Right atrium auricular region (tissue), 2 donors: Measurements from ENCODE around the gene MVB12A. TPM values are rescaled to one million over a fixed set of nuclear protein-coding genes. Genes with fewer than 3 reads are reported as not detected.

Experiments used
- DNase-seq: peaks from one replicate; pipeline ENCODE4 v3.0.0-alpha.2; 2019; ENCODE audit warnings: low spot score
- H3K27ac ChIP-seq, 2 donors: fragments of 200-600 bp; sonication (generic); 1 replicate in 1 of 2; 2 replicates in 1 of 2; pipeline ENCODE4 v1.5.1; 2016 to 2019
- H3K27me3 ChIP-seq, 2 donors: fragments of 200-600 bp; sonication (generic); one replicate each; pipeline versions ENCODE4 v1.5.1 to v1.6.0; 2017 to 2019
- H3K36me3 ChIP-seq: fragments of 200-600 bp; sonication (generic); one replicate; pipeline ENCODE4 v1.5.1; 2016
- H3K4me1 ChIP-seq, 2 donors: fragments of 200-600 bp; sonication (generic); one replicate each; pipeline versions ENCODE4 v1.5.1 to v1.6.0; 2017 to 2019
- H3K4me3 ChIP-seq, 2 donors: fragments of 200-600 bp; sonication (generic); 1 replicate in 1 of 2; 2 replicates in 1 of 2; pipeline ENCODE4 v1.5.1; 2017 to 2019; ENCODE audit warnings: mild to moderate bottlenecking in 1 of 2, moderate library complexity in 1 of 2
- H3K9me3 ChIP-seq, 2 donors: fragments of 200-600 bp; sonication (generic); one replicate each; pipeline ENCODE4 v1.5.1; 2019
- total RNA-seq, 2 donors: library from RNA; depleted of rRNA; stranded (reverse); fragments of >200 nt; gene quantifications; one replicate each; pipeline ENCODE4 v1.1.0, GENCODE V29; 2016
- TF ChIP-seq, protein P1 (sequence below), 2 donors: fragments of 200-600 bp; sonication (generic); IDR thresholded peaks; one replicate each; pipeline ENCODE4 v1.5.1; 2019; ENCODE audit warnings: antibody characterized with exemption in 2 of 2

The MVB12A gene
- total RNA-seq, 2 donors from 2014 or later, result 24.8 to 39.0 TPM

DNA sequence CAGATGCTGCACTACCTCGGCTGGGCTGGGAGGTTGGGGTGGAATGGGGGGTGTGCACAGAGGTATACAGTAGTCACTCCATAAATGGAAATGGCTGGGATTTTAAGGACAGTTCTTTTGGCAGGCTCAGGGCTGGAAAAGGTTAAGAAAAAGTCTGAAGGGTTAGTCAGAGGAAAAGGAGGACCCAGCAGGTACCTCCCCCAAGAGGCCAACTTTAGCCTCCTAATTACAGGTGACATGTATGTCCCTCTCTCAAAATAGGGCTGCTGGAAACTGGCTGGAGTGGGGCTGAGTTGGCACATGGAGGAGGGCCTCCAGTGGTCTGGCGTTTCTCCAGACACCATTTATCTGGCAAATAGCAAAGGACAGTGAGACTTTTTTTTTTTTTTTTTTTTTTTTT, 26.8 kb upstream of the MVB12A start:
- Histone ChIP-seq H3K4me3 (no peak overlapping the region), H3K36me3 (no peaks in the 10 kb centered on the region), H3K27ac (no peak overlapping the region), H3K4me1 (peaks cover 0 to 29% of the 10 kb centered on the region in 2 donors), H3K27me3 (no peaks in the 10 kb centered on the region), H3K9me3 (peaks cover 0 to 8% of the 10 kb centered on the region in 2 donors)
- TF ChIP-seq, protein P1, sequence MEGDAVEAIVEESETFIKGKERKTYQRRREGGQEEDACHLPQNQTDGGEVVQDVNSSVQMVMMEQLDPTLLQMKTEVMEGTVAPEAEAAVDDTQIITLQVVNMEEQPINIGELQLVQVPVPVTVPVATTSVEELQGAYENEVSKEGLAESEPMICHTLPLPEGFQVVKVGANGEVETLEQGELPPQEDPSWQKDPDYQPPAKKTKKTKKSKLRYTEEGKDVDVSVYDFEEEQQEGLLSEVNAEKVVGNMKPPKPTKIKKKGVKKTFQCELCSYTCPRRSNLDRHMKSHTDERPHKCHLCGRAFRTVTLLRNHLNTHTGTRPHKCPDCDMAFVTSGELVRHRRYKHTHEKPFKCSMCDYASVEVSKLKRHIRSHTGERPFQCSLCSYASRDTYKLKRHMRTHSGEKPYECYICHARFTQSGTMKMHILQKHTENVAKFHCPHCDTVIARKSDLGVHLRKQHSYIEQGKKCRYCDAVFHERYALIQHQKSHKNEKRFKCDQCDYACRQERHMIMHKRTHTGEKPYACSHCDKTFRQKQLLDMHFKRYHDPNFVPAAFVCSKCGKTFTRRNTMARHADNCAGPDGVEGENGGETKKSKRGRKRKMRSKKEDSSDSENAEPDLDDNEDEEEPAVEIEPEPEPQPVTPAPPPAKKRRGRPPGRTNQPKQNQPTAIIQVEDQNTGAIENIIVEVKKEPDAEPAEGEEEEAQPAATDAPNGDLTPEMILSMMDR (IDR thresholded peaks at IDR 0.05), result no peak
- DNase-seq, result no peak

DNA sequence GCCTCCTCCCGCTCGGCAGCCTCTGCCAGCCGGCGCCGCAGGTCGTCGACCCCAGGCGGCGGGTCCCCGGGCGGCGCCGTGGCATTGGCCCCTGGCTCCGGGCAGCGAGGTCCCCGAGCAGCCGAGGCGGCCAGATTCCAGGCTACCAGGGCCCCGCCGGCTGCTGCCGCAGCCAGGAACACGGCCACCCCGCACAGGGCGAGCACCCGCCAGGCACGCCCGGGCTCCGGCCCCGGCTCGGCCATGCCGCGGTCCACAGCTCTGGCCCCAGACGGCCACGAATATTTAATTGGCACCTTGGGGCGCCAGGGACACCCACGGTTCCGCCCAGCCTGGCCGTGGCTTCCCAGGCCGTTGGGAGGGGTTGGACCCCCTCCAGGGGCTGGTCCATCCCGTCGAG, 25.9 kb upstream of the MVB12A start, which contains the start of gene CCDC194:
CCDC194 (minus strand) TSS at position 283 of the 400 bp plus-strand sequence; CDS start at position 245, 38 bp downstream.
- no peak within 1 kb of the TSS for H3K27ac ChIP-seq
- DNase-seq, result no peak
- H3K4me1 ChIP-seq, result peaks cover 0 to 29% of the 10 kb centered on the region in 2 donors
- peaks cover 0 to 8% of the 10 kb centered on the region in 2 donors for H3K9me3 ChIP-seq
- H3K27me3 ChIP-seq, result no peaks in the 10 kb centered on the region
- H3K36me3 ChIP-seq, result no peaks in the 10 kb centered on the region
- TF ChIP-seq, protein P1 (IDR thresholded peaks at IDR 0.05), result no peak
- no peak within 1 kb of the TSS for H3K4me3 ChIP-seq

DNA sequence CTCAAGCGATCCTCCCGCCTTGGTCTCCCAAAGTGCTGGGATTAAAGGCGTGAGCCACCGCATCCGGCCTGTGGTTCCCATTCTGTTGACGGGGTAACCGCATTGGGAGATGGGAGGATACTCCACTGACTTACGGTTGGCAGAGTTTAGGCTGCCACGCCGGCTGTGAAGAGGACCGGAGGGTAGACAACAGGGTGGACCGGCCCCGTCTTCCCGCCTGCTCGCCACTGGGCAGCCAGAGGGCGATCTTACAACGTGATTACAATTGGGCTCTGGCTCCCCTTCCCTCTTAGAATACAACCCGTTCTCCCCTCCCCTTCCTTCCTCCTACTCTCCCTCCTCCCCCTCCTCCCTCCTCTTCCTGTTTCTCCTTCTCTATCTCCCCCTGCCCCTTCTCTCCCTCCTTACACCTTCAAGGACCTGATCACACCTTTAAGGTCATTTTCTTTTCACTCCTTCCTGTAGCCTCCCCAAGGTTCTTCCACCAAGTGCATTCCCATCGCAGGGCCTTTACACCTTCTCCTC, 24.9 kb upstream of the MVB12A start:
- no peaks in the 10 kb centered on the region for H3K27me3 ChIP-seq
- H3K9me3 ChIP-seq, result peaks cover 0 to under 1% of the 10 kb centered on the region in 2 donors
- no peak overlapping the region for H3K4me3 ChIP-seq
- peaks cover 0 to 29% of the 10 kb centered on the region in 2 donors for H3K4me1 ChIP-seq
- H3K36me3 ChIP-seq, result no peaks in the 10 kb centered on the region
- no peak for DNase-seq
- H3K27ac ChIP-seq, result no peak overlapping the region
- TF ChIP-seq, protein P1 (IDR thresholded peaks at IDR 0.05), result peak; percentile 17 to 67

DNA sequence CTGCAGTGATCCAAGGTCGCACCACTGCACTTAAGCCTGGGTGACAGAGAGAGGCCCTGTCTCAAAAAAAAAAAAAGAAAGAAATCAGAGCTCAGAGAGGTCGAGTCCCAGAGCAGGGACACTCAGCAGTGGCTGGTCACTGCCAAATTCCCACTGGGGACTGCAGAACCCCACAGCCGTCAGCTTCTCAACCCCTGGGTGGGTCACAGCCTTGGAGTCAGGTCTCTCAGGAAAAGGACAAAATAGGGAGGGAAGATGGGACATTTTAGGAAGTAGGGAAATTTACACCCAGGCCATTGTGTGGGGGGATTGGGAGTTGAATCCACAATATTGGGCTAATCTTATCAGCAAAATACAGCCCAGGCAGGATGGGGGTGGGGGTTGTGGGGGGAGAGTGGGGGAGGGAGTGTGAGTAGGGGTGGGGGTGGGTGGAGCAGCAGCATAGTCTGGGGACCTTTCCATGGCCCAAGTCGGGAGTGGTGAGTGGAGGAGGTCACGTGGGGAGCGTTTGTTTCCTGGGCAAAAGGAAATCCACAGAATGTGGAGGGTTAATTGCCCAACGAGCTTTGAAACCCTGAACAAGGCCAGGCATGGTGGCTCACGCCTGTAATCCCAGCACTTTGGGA, 20.8 kb upstream of the MVB12A start:
- H3K36me3 ChIP-seq, result no peaks in the 10 kb centered on the region
- H3K4me1 ChIP-seq, result peaks cover 0 to 21% of the 10 kb centered on the region in 2 donors
- no peak overlapping the region for H3K27ac ChIP-seq
- H3K4me3 ChIP-seq, result no peak overlapping the region
- no peaks in the 10 kb centered on the region for H3K27me3 ChIP-seq
- H3K9me3 ChIP-seq, result no peaks in the 10 kb centered on the region
- no peak for DNase-seq
- TF ChIP-seq, protein P1 (IDR thresholded peaks at IDR 0.05), result no peak

DNA sequence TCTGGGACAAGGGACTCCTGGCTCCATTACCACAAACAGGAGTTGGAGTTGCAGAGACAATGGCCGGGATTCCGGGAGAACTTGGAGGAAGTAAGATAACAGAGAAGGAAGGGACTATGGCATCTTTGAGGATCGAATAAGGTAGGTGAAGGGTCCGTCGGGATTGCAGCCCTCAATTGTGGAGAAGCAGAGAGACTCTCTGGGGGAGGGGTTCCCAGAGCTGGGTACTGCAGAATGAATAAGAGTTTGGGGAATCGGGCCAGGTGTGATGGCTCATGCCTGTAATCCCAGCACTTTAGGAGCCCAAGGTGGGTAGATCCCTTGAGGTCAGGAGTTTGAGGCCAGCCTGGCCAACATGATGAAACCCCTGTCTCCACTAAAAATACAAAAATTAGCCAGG, 18.2 kb upstream of the MVB12A start:
- Histone ChIP-seq H3K9me3 (no peaks in the 10 kb centered on the region), H3K27me3 (no peaks in the 10 kb centered on the region), H3K27ac (no peak overlapping the region), H3K36me3 (no peaks in the 10 kb centered on the region), H3K4me3 (no peak overlapping the region), H3K4me1 (peaks cover 0 to 30% of the 10 kb centered on the region in 2 donors)
- TF ChIP-seq, protein P1 (IDR thresholded peaks at IDR 0.05), result no peak
- DNase-seq, result no peak
